Osteocyte (in vitro differentiated cells): ENCODE measurements around the gene FILIP1. TPM values are rescaled to one million over a fixed set of nuclear protein-coding genes. Genes with fewer than 3 reads are reported as not detected.
A peak's percentile ranks its signal among the peaks of the same experiment; 100 is the strongest.

Source experiments
- DNase-seq: peaks from one replicate; pipeline ENCODE4 v3.0.0; 2021; ENCODE audit warnings: mixed read lengths; ENCODE audit not compliant: unreplicated experiment; ENCODE audit errors: extremely low spot score
- H3K27ac Mint-ChIP-seq: one replicate; pipeline ENCODE4 v1.8.0; 2021; ENCODE audit warnings: mild to moderate bottlenecking, mixed read lengths; ENCODE audit not compliant: unreplicated experiment
- H3K27me3 Mint-ChIP-seq: one replicate; pipeline ENCODE4 v1.8.0; 2021; ENCODE audit warnings: mixed read lengths; ENCODE audit not compliant: unreplicated experiment
- H3K36me3 Mint-ChIP-seq: one replicate; pipeline ENCODE4 v1.8.0; 2021; ENCODE audit warnings: mixed read lengths; ENCODE audit not compliant: unreplicated experiment
- H3K4me1 Mint-ChIP-seq: one replicate; pipeline ENCODE4 v1.8.0; 2021; ENCODE audit warnings: mixed read lengths; ENCODE audit not compliant: unreplicated experiment
- H3K4me3 Mint-ChIP-seq: one replicate; pipeline ENCODE4 v1.8.0; 2021; ENCODE audit warnings: mild to moderate bottlenecking, moderate library complexity, mixed read lengths; ENCODE audit not compliant: unreplicated experiment
- H3K9me3 Mint-ChIP-seq: one replicate; pipeline ENCODE4 v1.8.0; 2021; ENCODE audit warnings: mixed read lengths; ENCODE audit not compliant: unreplicated experiment
- CTCF ChIP-seq: fragments of 200-600 bp; sonication (generic); IDR thresholded peaks from 2 replicates; pipeline ENCODE4 v1.5.0; 2021; ENCODE audit warnings: antibody characterized with exemption, mild to moderate bottlenecking, moderate library complexity
- total RNA-seq: library from RNA; stranded (reverse); gene quantifications from 2 replicates; pipeline ENCODE4 v1.2.1, GENCODE V29; 2021

The FILIP1 gene
- total RNA-seq, 1 donor from 2014 or later: 0.05 TPM

GRCh38 chr6:75257343-75258087 is 236.1 kb downstream of the FILIP1 start:
- H3K27ac Mint-ChIP-seq: no peak overlapping the region
- H3K4me1 Mint-ChIP-seq: peaks cover 7% of the 10 kb centered on the region
- H3K36me3 Mint-ChIP-seq: peaks cover 32% of the 10 kb centered on the region
- DNase-seq: no peak
- H3K4me3 Mint-ChIP-seq: no peak overlapping the region
- no peaks in the 10 kb centered on the region for H3K9me3 Mint-ChIP-seq
- no peaks in the 10 kb centered on the region for H3K27me3 Mint-ChIP-seq
- no peak for TF ChIP-seq CTCF

DNA sequence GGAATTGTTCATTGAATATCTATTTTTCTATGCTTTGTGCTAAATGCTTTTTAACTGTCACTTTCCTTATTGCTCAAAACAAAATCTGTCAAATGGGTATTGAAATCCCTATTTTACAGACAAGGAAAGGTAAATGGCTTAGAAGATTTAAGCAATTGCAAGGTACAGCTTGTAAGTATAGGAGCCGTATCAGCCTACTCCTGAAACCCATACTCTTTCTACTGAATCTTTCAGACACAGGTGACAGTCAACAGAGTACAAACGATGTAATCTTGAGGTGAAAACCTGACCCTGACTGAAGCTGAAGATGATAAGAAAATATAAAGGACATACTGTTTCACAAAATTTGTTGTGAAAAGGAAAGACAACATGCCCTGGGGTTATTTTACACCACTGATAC is 243.0 kb downstream of the FILIP1 start:
- DNase-seq: no peak
- Mint-ChIP-seq H3K27me3 (no peaks in the 10 kb centered on the region), H3K9me3 (no peaks in the 10 kb centered on the region), H3K4me3 (no peak overlapping the region), H3K36me3 (peaks cover 17% of the 10 kb centered on the region), H3K4me1 (peaks cover 1% of the 10 kb centered on the region), H3K27ac (no peak overlapping the region)
- TF ChIP-seq CTCF: no peak

DNA sequence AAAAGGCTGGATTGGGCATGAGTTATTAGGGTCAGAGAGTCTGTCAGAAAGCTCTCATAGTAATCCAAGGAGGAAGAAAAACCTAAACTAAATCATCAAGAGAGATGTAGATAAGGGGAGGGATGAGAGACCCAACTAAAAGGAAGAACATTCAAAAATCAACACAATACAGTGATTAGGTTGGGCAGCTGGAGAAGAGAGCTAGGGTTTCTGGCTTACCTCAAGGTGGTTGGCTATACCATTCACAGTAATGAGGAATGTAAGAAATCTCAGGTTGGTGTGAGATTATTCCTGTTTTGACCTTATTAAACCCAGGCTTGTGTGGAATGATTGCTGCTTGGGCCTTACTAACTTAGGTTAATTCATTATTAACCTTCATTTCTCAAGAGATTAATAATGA is 243.8 kb downstream of the FILIP1 start:
- Mint-ChIP-seq H3K27me3 (no peaks in the 10 kb centered on the region), H3K4me1 (peaks cover 4% of the 10 kb centered on the region), H3K27ac (no peak overlapping the region), H3K4me3 (no peak overlapping the region), H3K36me3 (peaks cover 16% of the 10 kb centered on the region), H3K9me3 (no peaks in the 10 kb centered on the region)
- no peak for DNase-seq
- TF ChIP-seq CTCF: no peak

GRCh38 chr6:75246386-75246785 is 247.2 kb downstream of the FILIP1 start:
- TF ChIP-seq CTCF: no peak
- Mint-ChIP-seq H3K9me3 (no peaks in the 10 kb centered on the region), H3K27ac (no peak overlapping the region), H3K27me3 (no peaks in the 10 kb centered on the region), H3K36me3 (peaks cover 6% of the 10 kb centered on the region), H3K4me1 (peaks cover 25% of the 10 kb centered on the region), H3K4me3 (no peak overlapping the region)
- DNase-seq: no peak

DNA sequence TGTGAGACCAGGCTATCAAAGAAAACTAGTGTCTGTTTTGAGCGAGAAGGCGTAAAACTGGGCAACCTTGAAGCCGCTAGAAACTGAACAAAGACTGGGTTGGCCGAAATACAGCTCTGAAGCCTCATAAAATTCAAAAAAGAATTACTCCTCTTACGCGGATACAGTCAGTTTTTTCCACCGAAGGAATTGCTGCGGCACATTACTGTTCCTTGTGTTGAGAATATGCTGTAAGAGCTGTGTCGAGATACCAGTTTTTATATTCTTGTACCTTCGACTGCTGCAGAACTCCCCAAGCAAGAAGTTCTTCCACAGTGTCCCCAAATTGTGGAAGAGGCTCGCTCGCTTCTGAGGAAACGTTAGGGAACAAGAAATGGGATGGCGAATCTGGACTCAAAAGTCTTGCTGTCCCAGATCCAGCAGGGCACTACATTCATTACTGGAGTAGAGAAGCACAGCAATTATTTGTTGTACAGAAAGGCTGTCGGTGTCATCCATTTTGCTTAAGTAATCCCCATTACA is 249.5 kb downstream of the FILIP1 start:
- peak overlapping the region; percentile 97 for H3K4me3 Mint-ChIP-seq
- no peaks in the 10 kb centered on the region for H3K27me3 Mint-ChIP-seq
- H3K27ac Mint-ChIP-seq: peak overlapping the region; percentile 98
- no peak for TF ChIP-seq CTCF
- no peak for DNase-seq
- peaks cover 31% of the 10 kb centered on the region for H3K4me1 Mint-ChIP-seq
- no peaks in the 10 kb centered on the region for H3K9me3 Mint-ChIP-seq
- H3K36me3 Mint-ChIP-seq: peaks cover 20% of the 10 kb centered on the region
